ENCODE measurements around the gene KIAA1958. TPM values are rescaled to one million over a fixed set of nuclear protein-coding genes. Genes with fewer than 3 reads are reported as not detected.

The KIAA1958 gene
- total RNA-seq, 1 experiment from 2014 or later: 5.8 TPM

GRCh38 chr9:112516769-112517168 is 30.1 kb downstream of the KIAA1958 start:
- BruUV-seq (replicated peaks): no TSS peak
- CTCF ChIA-PET: no interaction called here
- no peaks in the 10 kb centered on the region for H3K27me3 Mint-ChIP-seq (ENCODE audit: insufficient read depth, unreplicated experiment)
- H3K9me3 Mint-ChIP-seq (ENCODE audit: unreplicated experiment): no peaks in the 10 kb centered on the region
- intact Hi-C loops (cut with micrococcal nuclease): no loop called here
- no peak overlapping the region for H3K27ac Mint-ChIP-seq (ENCODE audit: low read depth, unreplicated experiment)
- no peak for TF ChIP-seq CTCF (IDR thresholded peaks at IDR 0.05; ENCODE audit: unreplicated experiment)
- H3K4me3 Mint-ChIP-seq (ENCODE audit: unreplicated experiment): no peak overlapping the region
- no peaks in the 10 kb centered on the region for H3K36me3 Mint-ChIP-seq (ENCODE audit: insufficient read depth, unreplicated experiment)
- DNase-seq (ENCODE audit: unreplicated experiment): no peak
- no peaks in the 10 kb centered on the region for H3K4me1 Mint-ChIP-seq (ENCODE audit: insufficient read depth, unreplicated experiment)
- POLR2A ChIA-PET: interaction anchor here (0.7 to 1.0 kb wide), 3 partner anchors 31 to 1554 kb away, joined by 3 to 4 read pairs (median 3); no protein-coding TSS in a partner anchor

- Mint-ChIP-seq H3K4me1 (ENCODE audit: insufficient read depth, unreplicated experiment) (no peaks in the 10 kb centered on the region), H3K9me3 (ENCODE audit: unreplicated experiment) (no peaks in the 10 kb centered on the region), H3K4me3 (ENCODE audit: unreplicated experiment) (no peak overlapping the region), H3K27ac (ENCODE audit: low read depth, unreplicated experiment) (no peak overlapping the region), H3K27me3 (ENCODE audit: insufficient read depth, unreplicated experiment) (no peaks in the 10 kb centered on the region), H3K36me3 (ENCODE audit: insufficient read depth, unreplicated experiment) (no peaks in the 10 kb centered on the region)
- POLR2A ChIA-PET: no interaction called here
- BruUV-seq (replicated peaks): no TSS peak
- CTCF ChIA-PET: no interaction called here
- no peak for TF ChIP-seq CTCF (IDR thresholded peaks at IDR 0.05; ENCODE audit: unreplicated experiment)
- intact Hi-C loops (cut with micrococcal nuclease): no loop called here
- no peak for DNase-seq (ENCODE audit: unreplicated experiment)
Measured at GRCh38 chr9:112520069-112520468, 33.4 kb downstream of the KIAA1958 start.

- BruUV-seq (replicated peaks): no TSS peak
- Mint-ChIP-seq H3K4me3 (ENCODE audit: unreplicated experiment) (no peak overlapping the region), H3K27me3 (ENCODE audit: insufficient read depth, unreplicated experiment) (no peaks in the 10 kb centered on the region), H3K36me3 (ENCODE audit: insufficient read depth, unreplicated experiment) (no peaks in the 10 kb centered on the region), H3K9me3 (ENCODE audit: unreplicated experiment) (no peaks in the 10 kb centered on the region), H3K27ac (ENCODE audit: low read depth, unreplicated experiment) (no peak overlapping the region), H3K4me1 (ENCODE audit: insufficient read depth, unreplicated experiment) (no peaks in the 10 kb centered on the region)
- intact Hi-C loops (cut with micrococcal nuclease): no loop called here
- ChIA-PET POLR2A (no interaction called here), CTCF (interaction anchor here (1.1 kb wide), 1 partner anchor 20 kb away, joined by 3 read pairs; no protein-coding TSS in a partner anchor)
- no peak for DNase-seq (ENCODE audit: unreplicated experiment)
- no peak for TF ChIP-seq CTCF (IDR thresholded peaks at IDR 0.05; ENCODE audit: unreplicated experiment)
Measured at GRCh38 chr9:112520656-112521055, 34.0 kb downstream of the KIAA1958 start.

- Mint-ChIP-seq H3K4me3 (ENCODE audit: unreplicated experiment) (no peak overlapping the region), H3K9me3 (ENCODE audit: unreplicated experiment) (no peaks in the 10 kb centered on the region), H3K27ac (ENCODE audit: low read depth, unreplicated experiment) (no peak overlapping the region), H3K36me3 (ENCODE audit: insufficient read depth, unreplicated experiment) (no peaks in the 10 kb centered on the region), H3K4me1 (ENCODE audit: insufficient read depth, unreplicated experiment) (peaks cover 3% of the 10 kb centered on the region), H3K27me3 (ENCODE audit: insufficient read depth, unreplicated experiment) (no peaks in the 10 kb centered on the region)
- POLR2A ChIA-PET: no interaction called here
- BruUV-seq (replicated peaks): no TSS peak
- no peak for TF ChIP-seq CTCF (IDR thresholded peaks at IDR 0.05; ENCODE audit: unreplicated experiment)
- DNase-seq (ENCODE audit: unreplicated experiment): no peak
- CTCF ChIA-PET: interaction anchor here (0.7 kb wide), 1 partner anchor 8 kb away, joined by 3 read pairs; no protein-coding TSS in a partner anchor
- intact Hi-C loops (cut with micrococcal nuclease): no loop called here
Measured at GRCh38 chr9:112526973-112527372, 40.3 kb downstream of the KIAA1958 start.

Measured in MCF 10A (cell line).